Urothelium cell line (cell line): ENCODE results near the gene ITGB8.
A peak's percentile ranks its signal among the peaks of the same experiment; 100 is the strongest.
"Not testable (repeated sequence)": the region's sequence is repeated elsewhere in the genome, so short reads cannot be mapped to it uniquely, and the experiment has no call there.

ENCODE experiments used
- DNase-seq: peaks from one replicate; pipeline ENCODE4 v3.0.0; 2011; ENCODE audit warnings: low spot score, mixed read lengths
- FAIRE-seq: peaks from 2 replicates; lab custom pipeline; 2011; peaks lifted over from hg19 to GRCh38; lab: Jason Lieb, UNC

The ITGB8 gene

DNA sequence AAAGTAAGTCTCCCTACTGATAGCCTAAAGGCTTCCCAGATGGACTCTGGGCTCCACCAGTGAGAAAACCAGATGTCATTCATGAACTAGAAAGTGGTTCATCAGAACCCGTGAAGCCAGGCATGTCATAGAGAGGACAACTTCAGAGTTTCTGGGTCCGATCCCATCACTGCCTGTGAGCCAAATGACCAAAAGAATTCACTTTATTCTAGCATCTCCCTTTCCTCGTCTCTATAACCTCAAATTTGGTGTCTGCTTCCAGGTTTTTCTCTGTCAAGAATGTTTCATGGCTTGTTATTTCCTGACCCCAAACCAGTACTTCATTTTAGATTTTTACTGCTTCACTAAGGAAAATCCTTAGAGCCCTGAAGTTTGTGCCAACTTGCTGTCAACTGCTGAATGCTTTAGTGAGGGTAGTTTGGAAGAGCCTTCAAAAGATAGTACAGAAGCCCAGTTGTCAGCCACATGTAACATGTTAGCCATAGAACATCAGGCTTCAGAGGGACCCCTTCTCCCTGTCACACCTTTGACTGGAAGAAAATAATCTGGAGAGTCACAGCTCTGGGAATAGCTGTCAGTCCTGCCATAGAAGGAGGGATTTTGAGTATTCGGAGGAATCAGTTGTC lies 34.0 kb downstream of the ITGB8 start:
- no peak for FAIRE-seq

DNA sequence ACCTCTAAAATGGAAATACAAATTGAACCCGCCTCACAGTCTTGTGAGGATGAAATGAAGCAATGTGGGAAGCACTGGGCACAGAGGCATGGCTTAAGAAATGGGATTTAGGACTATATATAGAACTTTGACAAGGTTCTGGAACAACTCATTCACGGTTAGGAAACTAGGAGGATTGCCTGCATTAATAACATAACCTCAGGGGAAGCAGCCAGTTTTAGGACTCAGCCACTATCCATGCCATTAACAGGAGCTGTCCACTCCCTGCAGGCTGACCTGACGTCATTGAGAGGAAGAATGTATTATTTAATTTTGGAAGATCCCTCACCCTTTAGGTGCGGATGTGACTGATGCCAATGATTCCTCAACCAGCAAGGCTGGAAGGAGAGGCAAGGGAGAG lies 34.8 kb downstream of the ITGB8 start:
- no peak for FAIRE-seq
- no peak for DNase-seq

More for the DNA sequence above, 34.0 kb downstream of the ITGB8 start:
- DNase-seq = no peak

DNA sequence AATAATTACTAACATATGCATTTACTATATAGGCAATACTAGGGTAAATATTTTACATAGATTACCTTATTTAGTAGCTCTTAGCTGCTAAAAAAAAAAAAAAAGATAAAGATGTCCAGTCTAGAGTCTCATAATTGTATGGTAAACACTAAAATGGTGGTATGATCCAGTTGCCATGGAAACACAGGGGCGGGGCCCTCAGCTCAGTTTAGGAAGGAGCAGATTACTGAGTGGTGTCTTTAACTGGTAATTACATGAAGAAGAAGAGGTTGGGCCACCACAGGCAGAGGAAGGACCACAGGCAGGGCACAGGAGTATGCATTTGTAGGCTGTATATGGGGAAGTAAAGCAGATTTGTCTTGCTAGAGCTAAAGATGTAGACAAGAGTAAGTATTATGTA lies 43.7 kb downstream of the ITGB8 start:
- no peak for FAIRE-seq
- no peak for DNase-seq

DNA sequence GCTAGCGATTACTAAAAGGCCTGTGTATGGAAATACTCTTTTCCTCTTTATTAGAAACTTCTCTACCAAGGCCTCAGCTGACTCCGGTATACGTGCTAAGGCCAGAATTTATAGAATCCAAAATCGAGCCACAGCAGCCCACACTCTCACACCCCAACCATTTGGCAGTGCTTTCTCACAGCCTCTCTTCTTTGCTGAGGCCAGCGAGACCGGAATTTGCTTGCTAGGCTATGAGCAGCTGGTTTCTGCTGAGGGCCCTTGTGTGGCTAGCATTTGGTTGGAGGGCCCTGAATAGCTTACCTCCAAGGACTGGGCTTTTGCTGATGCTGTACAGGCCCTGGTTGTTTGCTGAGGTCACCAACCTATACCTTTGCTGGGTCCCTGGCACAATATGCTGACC lies 46.1 kb downstream of the ITGB8 start:
- no peak for FAIRE-seq

DNA sequence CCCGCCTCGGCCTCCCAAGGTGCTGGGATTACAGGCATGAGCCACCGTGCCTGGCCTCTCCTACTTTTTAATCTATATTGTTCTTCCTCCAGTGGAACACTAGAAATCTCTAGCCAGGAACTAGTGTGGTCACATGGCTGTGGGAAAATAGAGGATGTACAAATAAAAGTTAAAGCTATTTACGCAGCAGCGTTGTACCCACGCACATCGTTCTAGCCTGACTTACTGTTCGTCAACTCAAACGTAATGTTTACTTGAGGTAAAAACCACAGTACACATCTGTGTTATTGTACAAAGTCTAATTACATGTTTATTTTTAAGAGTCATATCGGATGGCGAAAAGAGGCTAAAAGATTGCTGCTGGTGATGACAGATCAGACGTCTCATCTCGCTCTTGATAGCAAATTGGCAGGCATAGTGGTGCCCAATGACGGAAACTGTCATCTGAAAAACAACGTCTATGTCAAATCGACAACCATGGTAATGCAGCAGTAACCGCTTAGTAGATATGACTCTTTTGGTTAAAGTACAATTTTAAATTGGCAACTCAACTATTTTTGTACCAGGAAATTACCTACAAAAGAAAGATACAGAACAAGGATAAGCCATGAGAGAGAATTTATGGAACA lies 50.8 kb downstream of the ITGB8 start:
- no peak for FAIRE-seq
- no peak for DNase-seq

More for the DNA sequence above, 46.1 kb downstream of the ITGB8 start:
- DNase-seq = no peak

DNA sequence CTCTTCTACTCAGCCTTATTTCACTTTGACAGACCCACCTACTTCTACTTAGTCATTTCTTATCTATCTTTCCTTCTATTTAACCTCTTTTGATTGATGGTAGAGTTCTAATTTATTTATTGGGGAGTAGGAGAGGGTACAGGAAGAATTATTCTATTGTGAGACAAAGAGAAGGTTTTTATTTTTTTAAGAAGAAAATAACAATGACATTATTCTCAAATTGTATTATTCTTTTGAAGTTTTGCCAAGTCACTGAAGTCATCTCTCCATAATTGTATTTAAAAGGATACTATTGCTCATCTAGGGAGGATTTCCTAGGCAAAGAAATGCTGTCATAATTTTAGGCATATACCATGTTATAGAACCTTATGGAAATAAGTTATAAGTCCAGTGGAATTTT lies 52.7 kb downstream of the ITGB8 start:
- FAIRE-seq = no peak
- no peak for DNase-seq

DNA sequence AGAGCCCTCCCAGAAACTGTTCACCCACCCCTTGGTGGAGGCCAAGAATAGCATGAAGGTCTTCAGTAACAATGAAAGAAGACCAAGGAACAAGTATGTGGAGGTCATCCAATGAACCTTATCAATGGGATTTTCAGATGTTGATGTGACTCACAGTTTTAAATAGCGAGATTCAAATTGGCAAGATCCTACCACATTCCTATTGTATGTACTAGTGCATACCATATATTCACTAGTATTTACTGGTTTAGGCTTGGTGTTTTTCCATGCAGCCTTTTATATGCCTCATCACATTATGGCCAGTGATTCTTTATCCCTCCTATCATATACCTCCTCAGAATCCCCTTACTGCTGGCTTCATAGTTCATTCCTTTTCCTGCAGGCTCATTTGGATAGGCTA lies 54.4 kb downstream of the ITGB8 start:
- FAIRE-seq (no peak), DNase-seq (no peak)

DNA sequence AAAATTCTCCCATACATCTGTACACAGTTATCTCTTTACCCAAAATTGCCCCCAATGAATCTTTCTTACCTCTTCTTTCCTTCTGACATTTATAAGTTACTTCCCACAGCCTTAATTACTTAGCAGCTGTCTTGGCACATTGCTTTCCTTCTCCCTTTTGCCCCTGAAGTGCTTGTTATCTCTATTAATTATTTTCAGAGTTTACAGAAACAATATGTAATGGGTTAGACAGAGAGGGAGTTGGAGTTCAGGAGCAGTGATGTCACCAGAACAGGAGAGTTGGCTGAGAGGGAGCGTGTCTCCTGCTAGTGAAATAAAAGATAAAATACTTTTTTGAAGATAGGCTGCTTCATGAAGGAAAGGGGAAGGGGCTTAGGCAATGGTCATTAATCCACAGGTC lies 57.4 kb downstream of the ITGB8 start:
- no peak for DNase-seq

DNA sequence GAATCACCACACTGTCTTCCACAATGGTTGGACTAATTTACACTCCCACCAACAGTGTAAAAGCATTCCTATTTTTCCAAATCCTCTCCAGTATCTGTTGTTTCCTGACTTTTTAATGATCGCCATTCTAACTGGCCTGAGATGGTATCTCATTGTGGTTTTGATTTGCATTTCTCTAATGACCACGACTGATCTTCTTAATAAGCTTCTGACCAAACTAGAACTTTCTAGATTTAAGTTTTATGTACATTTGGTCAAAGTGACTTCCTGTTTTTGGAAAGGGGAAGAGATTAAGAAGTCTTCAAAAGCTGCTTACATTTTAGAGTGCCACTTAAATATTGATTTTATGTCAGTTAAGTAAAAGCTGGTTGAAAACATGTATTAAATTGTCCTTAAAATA lies 58.5 kb downstream of the ITGB8 start:
- FAIRE-seq, DNase-seq: not testable (repeated sequence)

More for the DNA sequence above, 57.4 kb downstream of the ITGB8 start:
- no peak for FAIRE-seq

DNA sequence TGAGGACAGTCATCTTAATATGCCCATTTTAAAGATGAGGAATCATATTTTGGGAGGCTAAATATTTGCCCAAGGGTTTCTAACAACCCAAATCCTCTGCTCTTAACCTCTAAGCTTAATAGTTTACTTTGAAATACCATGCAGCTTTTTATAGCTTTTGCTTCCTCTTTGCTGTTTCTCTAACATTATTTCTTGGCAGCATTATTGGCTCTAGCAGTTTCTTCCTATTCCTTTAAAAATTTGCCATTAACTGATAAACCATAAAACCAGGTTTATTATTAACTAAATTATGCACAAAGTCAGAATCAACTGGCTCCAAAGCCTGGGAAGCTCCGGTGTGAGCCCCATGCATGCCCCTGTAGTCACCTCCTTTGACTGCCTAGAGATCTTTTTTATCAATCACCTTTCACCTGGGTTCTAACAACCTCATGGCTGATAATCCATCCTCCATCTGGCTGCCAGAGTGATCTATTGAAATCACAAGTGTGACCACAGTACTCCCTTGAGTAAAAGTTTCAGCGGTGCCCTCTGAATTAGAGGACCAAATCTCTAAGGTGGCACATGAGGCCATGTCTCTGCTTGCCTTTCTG lies 62.4 kb downstream of the ITGB8 start:
- no peak for FAIRE-seq

DNA sequence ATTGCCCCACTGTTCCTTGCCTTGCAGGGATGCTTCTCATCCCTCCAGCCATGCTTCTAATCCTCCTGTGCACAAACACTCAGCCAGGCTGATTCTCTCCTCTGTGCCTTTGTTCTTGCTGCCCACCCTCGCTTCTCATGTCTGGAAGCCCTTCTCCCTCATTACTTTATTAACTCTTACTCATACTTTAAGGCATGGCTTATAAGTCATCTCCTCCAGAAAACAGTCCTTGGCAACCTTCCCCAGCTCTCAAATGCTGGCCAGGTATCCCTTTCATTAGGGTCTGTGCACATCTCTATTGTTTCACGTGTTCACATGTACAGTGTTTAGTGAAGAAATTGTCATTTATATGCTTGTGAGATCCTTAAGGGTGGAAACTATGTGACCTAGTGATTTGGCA lies 62.9 kb downstream of the ITGB8 start:
- FAIRE-seq = no peak

More for the DNA sequence above, 62.4 kb downstream of the ITGB8 start:
- DNase-seq = no peak

DNA sequence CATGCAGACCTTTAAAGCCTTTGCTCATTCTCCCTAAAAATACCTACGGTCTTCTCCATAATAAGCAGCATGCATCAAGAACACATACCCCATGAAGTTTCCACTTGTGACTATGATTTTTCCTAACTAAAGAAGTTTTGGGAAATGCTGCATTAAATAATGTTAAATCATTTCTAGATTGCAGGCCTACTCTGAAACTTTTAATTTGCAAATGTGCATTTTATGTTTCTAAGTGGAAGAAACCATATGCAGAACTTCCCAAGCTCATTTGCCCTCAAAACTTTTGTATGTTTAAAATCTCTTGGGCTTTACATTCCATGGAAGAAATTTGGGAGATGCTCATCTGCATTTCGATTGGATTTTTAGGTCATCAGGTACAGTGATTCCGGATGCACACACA lies 63.6 kb downstream of the ITGB8 start:
- FAIRE-seq (no peak), DNase-seq (no peak)

More for the DNA sequence above, 62.9 kb downstream of the ITGB8 start:
- no peak for DNase-seq

DNA sequence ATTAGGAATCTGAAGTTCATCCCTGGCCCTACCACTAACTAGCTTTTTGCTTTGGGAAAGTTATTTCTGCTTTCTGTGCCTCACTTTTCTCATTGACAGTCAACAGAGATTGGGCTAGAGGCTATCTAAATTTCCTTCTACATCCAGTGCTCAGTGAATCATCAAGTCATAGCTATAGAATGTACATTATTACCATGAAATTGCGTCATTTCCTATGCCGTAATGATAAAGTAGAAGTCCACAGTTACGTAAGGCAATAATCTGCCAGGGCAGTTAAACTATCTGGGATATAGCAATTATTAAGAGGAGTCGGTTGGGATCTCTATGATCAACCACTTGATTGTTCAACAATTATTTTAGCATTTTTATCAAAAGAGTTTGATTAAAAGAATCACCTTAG lies 64.4 kb downstream of the ITGB8 start:
- no peak for FAIRE-seq
- DNase-seq = no peak

DNA sequence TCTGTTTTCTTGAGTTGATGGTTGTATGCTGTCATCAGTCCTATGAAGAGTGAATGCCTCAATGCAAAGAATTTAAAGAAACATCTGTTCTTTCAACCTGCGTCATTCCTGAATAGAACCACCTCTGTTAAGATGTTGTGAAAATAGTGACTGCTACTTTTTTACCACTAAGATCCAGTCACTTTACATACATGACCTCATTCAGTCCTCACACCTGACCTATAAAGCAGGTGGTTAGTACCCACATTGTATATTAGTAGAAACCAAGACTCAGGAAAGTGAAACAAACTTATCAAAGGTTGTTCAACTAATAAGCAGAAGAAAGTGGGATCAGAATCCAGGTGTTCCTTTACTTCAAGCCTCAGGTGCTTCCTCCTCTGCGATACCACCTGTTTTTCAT lies 64.8 kb downstream of the ITGB8 start:
- no peak for DNase-seq
- no peak for FAIRE-seq

DNA sequence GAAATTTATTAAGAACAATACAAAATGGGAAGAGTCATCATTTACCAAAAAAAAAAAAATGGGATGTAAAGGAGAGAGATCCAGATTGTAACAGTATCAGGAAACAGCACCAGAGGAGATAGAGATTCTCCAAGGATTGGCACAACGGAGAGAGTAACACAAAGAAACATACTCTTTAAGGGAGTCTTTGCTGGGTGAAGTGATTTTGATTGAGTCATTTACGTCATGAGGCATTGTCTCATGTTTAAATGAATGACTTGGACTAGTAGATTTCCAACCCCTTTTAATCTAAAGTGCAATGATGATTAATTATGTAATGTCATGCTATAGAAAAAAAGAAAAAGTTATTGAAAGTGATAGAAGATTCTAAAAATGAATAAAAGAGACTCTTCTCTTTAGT lies 68.8 kb downstream of the ITGB8 start:
- FAIRE-seq (no peak), DNase-seq (no peak)

DNA sequence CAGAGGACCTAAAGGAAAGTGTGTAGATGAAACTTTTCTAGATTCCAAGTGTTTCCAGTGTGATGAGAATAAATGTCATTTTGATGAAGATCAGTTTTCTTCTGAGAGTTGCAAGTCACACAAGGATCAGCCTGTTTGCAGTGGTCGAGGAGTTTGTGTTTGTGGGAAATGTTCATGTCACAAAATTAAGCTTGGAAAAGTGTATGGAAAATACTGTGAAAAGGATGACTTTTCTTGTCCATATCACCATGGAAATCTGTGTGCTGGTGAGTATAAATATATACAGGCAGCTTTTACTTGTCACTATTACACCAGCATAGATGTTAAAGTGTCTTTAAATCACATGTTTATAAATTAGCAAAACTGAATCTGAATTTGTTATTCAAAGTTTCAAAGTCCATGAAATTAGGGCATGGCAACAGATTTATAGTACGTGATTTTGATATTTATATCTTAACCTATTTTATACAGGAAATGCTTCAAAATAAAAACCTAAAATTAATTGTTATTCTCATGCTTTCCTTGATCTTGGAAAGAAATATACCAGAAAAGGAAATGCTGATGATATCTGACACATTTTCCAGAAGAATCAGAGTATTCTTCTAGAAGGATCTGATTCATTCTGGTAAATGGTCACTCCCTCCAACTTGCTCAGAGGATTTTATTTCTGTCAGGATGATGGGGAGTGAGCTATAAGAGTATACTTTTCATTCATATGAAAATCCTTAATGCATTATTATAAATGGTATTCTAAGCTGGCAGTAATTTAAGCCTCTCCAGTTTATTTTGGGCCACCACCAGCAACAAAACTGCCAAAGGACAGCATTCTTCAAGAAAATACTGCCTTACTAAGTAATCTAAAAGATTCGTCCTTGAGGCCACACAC lies 71.4 kb downstream of the ITGB8 start:
- no peak for DNase-seq

DNA sequence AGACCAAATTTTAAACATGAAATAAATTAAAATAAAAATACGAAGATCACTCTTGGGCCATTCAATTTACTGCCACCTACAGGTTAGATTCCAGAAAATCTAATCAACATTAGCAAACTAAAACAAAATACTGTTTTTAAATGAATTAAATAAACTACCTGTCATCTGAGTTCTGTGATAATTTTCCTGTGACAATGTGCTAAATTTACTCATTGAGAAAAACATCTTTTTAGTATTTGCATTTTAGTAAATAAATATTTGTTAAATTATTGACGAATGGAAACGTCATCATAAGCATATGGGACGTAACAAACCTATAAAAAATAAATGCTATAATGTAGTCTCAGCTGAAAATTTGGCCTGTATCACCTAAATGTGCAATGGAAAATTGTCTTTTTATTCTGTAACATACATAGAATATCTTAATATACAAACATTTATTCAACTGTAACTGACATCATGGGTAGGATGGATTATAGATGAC lies 72.1 kb downstream of the ITGB8 start:
- DNase-seq (no peak), FAIRE-seq (no peak)

More for the DNA sequence above, 71.4 kb downstream of the ITGB8 start:
- no peak for FAIRE-seq

DNA sequence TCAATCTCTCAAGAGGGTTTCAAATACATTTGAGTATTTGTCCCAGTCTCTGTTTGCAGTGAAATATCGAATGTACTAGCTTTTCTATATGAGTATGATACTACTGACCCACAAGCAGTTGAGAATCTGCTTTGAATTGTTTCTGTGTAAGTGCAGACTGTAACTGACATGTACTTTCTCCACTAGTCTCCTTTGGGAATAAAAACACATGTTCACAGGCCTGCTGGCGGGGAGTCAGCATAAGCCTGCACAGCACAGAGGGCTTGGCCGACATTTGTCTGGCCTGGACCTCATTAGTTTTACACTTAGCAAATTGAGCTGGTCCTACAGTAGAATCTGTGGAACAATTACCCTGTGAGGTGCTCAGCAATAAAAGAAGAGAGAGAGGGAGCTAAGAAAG lies 72.6 kb downstream of the ITGB8 start:
- FAIRE-seq (no peak), DNase-seq (no peak)

DNA sequence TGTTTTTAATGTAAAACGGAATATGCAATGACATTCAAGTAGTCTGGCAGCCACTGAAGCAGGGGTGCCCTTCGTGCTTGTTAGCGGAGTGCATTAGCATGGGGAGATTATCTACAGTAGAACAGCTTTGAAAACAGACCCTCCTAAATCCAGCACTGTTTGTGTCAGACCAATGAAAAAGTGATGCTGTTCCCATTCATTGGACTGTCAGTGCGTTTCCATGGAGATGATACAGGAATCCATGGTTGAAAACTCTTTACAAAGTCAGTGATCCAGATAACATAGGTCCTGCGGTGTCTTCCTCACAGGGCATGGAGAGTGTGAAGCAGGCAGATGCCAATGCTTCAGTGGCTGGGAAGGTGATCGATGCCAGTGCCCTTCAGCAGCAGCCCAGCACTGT lies 73.6 kb downstream of the ITGB8 start:
- DNase-seq (no peak), FAIRE-seq (no peak)

DNA sequence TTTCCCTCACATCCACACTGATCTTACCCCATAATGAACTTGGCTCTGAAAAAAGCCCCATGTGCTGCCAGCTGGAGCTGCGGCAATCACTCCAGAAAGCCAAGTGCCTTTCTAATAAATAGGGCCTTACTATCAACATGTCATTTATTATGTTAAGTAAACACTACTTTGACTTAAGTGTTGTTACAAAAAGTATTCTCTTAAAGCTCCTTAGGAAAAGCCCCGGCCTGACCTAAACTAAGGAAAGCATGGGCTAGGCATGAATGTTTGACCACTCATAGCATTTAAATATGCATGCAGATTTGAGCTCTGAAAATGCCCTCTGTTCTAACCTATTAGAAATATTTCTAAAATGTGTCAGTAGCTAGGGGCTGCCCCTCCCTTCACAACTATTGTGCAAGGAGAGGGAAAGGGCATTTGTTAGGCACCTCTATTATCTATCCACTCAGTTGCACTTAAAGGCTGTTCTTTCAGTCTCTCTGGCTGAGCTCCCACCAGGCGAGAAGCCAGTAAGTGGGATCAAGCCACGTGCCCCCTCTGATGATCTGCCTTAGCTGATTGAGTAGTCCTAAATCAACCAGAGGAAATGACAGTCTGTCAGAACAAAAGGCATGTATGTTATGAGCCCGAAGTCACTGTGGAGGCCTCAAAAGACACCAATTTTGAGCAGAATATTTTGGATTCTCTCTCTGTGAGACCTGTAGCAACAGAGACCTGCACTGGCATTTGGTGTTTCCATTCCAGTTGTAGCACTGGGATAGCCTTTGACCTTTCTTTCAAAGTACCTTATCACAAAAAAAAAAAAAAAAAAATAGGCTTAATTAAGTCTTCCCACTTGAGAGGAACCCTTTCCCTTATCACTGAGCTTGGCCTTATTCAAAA lies 77.1 kb downstream of the ITGB8 start:
- FAIRE-seq (no peak), DNase-seq (peak; percentile 3)
